Liver (tissue), 3 donors: ENCODE data around the gene CD160.

Experiments
- GABPA ChIP-seq, 2 donors: IDR thresholded peaks in 1 of 2; conservative IDR thresholded peaks in 1 of 2; 2 replicates each; pipeline ENCODE4 v1.6.1; 2016; ENCODE audit warnings: antibody characterized with exemption in 2 of 2, mild to moderate bottlenecking in 1 of 2, moderate library complexity in 1 of 2
- JUND ChIP-seq, 2 donors: IDR thresholded peaks; 2 replicates each; pipeline ENCODE4 v1.6.1; 2016; ENCODE audit warnings: antibody characterized with exemption in 2 of 2
- RXRA ChIP-seq, 2 donors: IDR thresholded peaks; 2 replicates each; pipeline ENCODE4 v1.6.1; 2017 to 2018; ENCODE audit warnings: antibody characterized with exemption in 2 of 2, mild to moderate bottlenecking in 1 of 2
- SP1 ChIP-seq: IDR thresholded peaks from 2 replicates; pipeline ENCODE4 v1.6.1; 2018; ENCODE audit warnings: antibody characterized with exemption, mild to moderate bottlenecking
- TAF1 ChIP-seq: conservative IDR thresholded peaks from 2 replicates; pipeline ENCODE4 v1.6.1; 2016; ENCODE audit warnings: antibody characterized with exemption, mild to moderate bottlenecking
- YY1 ChIP-seq: IDR thresholded peaks from 2 replicates; pipeline ENCODE4 v1.6.1; 2016; ENCODE audit warnings: antibody characterized with exemption, mild to moderate bottlenecking
- TF ChIP-seq, protein P1 (sequence below): fragments of 150-350 bp; IDR thresholded peaks from 2 replicates; pipeline ENCODE4 v1.5.1; 2017; ENCODE audit warnings: improper control_type of control experiment, low read depth, low read length; ENCODE audit not compliant: missing input control
- TF ChIP-seq, protein P2 (sequence below): IDR thresholded peaks from 2 replicates; pipeline ENCODE4 v1.6.1; 2016; ENCODE audit warnings: antibody characterized with exemption
- TF ChIP-seq, protein P3 (sequence below): IDR thresholded peaks from 2 replicates; pipeline ENCODE4 v1.6.1; 2016; ENCODE audit warnings: antibody characterized with exemption, mild to moderate bottlenecking
- TF ChIP-seq, protein P4 (sequence below): IDR thresholded peaks from 2 replicates; pipeline ENCODE4 v1.6.1; 2016; ENCODE audit warnings: antibody characterized with exemption
- donor health status: healthy.
- donor health status: healthy.

DNA sequence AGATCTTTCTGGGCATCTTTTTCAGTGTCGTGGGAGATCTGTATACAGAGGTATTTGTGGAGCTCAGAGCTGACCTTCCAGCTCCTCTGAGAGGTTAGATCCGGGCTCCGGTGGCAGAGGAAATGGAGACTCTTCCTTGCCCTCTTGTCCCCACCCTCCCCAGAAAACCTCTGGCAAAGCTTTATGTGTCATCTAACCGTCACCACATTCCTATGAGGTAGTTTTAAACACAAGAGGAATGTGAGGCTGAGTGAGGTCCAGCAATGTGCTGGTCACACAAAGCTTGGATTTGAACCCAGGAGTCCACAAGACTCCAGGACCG lies 1.2 kb downstream of the CD160 start:
- TF ChIP-seq YY1 (no peak), JUND (IDR thresholded peaks at IDR 0.05) (no peak), TAF1 (no peak), SP1 (no peak), RXRA (IDR thresholded peaks at IDR 0.05) (no peak), GABPA (IDR thresholded peaks at IDR 0.05 in 1 of 2, conservative IDR thresholded peaks at IDR 0.05 in 1 of 2) (no peak)
- TF ChIP-seq, protein P1, sequence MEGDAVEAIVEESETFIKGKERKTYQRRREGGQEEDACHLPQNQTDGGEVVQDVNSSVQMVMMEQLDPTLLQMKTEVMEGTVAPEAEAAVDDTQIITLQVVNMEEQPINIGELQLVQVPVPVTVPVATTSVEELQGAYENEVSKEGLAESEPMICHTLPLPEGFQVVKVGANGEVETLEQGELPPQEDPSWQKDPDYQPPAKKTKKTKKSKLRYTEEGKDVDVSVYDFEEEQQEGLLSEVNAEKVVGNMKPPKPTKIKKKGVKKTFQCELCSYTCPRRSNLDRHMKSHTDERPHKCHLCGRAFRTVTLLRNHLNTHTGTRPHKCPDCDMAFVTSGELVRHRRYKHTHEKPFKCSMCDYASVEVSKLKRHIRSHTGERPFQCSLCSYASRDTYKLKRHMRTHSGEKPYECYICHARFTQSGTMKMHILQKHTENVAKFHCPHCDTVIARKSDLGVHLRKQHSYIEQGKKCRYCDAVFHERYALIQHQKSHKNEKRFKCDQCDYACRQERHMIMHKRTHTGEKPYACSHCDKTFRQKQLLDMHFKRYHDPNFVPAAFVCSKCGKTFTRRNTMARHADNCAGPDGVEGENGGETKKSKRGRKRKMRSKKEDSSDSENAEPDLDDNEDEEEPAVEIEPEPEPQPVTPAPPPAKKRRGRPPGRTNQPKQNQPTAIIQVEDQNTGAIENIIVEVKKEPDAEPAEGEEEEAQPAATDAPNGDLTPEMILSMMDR, result no peak
- TF ChIP-seq, protein P2, sequence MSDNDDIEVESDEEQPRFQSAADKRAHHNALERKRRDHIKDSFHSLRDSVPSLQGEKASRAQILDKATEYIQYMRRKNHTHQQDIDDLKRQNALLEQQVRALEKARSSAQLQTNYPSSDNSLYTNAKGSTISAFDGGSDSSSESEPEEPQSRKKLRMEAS, result no peak
- TF ChIP-seq, protein P3, sequence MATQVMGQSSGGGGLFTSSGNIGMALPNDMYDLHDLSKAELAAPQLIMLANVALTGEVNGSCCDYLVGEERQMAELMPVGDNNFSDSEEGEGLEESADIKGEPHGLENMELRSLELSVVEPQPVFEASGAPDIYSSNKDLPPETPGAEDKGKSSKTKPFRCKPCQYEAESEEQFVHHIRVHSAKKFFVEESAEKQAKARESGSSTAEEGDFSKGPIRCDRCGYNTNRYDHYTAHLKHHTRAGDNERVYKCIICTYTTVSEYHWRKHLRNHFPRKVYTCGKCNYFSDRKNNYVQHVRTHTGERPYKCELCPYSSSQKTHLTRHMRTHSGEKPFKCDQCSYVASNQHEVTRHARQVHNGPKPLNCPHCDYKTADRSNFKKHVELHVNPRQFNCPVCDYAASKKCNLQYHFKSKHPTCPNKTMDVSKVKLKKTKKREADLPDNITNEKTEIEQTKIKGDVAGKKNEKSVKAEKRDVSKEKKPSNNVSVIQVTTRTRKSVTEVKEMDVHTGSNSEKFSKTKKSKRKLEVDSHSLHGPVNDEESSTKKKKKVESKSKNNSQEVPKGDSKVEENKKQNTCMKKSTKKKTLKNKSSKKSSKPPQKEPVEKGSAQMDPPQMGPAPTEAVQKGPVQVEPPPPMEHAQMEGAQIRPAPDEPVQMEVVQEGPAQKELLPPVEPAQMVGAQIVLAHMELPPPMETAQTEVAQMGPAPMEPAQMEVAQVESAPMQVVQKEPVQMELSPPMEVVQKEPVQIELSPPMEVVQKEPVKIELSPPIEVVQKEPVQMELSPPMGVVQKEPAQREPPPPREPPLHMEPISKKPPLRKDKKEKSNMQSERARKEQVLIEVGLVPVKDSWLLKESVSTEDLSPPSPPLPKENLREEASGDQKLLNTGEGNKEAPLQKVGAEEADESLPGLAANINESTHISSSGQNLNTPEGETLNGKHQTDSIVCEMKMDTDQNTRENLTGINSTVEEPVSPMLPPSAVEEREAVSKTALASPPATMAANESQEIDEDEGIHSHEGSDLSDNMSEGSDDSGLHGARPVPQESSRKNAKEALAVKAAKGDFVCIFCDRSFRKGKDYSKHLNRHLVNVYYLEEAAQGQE, result no peak
- TF ChIP-seq, protein P4, sequence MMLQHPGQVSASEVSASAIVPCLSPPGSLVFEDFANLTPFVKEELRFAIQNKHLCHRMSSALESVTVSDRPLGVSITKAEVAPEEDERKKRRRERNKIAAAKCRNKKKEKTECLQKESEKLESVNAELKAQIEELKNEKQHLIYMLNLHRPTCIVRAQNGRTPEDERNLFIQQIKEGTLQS, result no peak
